GM18502 (cell line): ENCODE measurements around the gene MCC.

Experiments used
- ATAC-seq: cut with Tn5 transposase; IDR thresholded peaks from one replicate; pipeline ENCODE4 v1.9.1; 2021; ENCODE audit warnings: mild to moderate bottlenecking; ENCODE audit not compliant: unreplicated experiment, poor library complexity

MCC gene

DNA sequence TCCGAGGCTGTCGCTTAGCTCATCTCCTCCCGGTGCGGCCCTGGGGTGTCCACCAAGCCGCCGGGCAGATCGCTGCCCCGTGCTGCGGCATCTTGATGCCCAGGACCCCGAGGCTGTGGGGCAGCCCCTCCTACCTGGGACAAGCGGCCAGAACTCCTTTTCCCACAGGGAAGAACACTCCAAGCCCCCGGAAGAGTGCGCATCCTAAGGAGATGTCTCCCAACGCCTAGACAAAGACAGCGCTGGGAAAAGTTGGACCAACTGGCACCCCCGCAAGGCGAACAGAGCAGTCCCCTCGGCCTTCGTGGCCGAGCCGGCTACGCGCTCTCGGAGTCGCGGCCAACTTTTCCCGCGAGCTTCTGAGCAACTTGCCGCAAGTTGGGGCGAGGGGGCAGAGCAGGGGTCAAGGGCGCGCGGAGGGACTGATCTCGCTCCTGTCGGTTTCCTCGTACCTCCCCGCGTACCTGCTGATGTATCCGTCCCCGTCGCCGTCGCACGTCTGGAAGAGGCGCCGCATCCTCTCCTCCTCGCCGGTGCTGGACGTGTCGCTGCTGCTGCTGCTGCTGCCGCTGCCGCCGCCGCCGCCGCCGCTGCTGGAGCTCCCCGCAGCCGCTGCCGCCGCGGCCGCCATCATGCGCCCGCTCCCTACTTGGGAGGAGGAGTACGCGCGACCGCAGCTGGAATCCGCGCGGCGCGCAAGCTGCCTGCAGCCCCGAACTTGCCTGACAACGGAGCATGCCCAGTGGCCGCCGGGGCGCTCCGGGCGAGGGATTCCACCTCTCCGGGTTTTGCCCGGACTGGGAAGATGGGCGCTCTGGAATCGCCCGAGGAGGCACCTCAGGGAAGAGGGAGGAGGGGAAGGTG lies at the start of gene MCC:
TSS of gene MCC (minus strand) at position 673 of the 864 bp plus-strand sequence.
- peak; percentile 28 for ATAC-seq

DNA sequence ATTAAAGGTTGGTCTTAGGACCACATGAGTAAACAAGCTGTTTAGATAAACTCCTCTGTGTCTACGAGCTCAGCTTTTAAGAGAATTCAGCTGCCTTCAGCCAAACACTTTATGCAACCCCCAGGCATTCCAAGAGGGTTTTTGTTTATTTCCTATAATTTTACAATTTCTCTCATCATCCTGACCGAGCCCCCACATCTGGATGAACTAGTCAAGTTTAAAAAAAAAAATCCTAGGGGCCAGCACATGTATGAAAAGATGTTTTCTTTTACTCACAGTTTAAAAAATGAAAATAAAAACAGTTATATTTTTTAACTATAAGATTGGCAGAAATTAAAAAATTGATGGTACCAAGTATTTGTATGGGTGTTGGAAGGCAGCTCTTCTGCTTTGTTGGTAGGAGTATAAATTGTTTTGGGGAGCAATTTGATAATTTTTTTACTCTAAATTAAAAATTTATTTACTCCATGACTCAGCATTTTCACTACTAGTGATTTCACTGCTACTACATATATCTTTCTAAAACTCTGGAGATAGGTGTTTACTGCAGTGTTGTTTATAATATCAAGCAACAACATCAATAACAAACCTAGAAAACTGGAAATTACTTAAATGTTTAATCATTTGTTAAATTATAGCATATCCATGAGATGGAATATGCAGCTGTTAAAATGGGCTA lies 43.4 kb upstream of the MCC start:
- no peak for ATAC-seq

DNA sequence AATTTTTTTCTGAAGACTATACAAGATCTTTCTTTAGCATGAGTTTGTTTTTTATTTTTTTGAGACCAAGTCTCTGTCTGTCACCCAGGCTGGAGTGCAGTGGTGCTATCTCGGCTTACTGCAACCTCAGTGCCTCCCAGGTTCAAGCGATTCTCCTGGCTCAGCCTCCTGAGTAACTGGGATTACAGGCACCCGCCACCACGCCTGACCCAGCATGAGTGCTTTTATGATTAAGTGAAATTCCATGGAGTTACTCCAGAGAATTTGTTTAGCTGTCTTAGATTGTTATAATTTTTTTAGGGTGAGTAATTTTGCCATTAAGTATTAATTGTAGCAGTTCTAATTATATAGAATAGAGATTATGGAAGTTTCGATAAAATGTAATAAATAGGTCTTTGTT lies 39.5 kb upstream of the MCC start:
- no peak for ATAC-seq

DNA sequence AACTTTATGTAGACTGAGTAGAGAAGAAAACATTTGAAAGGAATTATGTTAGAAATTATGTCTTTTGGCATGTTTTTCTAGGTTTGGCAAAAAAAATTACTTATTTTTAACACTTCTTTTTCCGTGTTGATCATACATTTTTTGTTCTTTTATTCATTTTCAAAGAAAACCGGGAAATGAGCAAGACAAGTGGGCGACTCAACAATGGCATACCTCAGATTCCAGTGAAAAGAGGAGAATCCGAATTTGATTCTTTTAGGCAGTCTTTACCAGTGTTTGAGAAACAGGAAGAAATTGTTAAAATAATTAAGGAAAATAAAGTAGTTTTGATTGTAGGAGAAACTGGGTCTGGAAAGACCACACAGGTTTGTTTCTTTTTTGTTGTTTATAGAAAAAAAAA lies 38.2 kb upstream of the MCC start:
- ATAC-seq, result no peak

DNA sequence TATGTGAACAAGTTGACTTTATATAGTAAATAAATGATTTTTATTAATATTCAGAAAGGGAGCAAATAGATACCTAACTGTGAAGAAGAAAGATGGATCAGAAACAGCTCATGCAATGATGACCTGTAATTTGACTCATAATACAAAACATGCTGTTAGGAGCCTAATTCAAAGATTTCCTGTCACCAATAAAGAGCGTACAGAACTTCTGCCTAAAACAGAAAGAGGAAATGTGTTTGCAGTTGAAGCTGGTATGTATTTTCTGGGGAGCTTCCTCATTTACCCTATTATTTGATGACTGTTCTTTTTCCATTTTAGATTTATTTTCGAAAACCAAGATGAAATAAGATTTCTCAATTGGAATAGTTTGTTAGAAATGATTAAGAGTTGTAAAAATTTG lies 36.7 kb upstream of the MCC start:
- peak; percentile 67 for ATAC-seq

DNA sequence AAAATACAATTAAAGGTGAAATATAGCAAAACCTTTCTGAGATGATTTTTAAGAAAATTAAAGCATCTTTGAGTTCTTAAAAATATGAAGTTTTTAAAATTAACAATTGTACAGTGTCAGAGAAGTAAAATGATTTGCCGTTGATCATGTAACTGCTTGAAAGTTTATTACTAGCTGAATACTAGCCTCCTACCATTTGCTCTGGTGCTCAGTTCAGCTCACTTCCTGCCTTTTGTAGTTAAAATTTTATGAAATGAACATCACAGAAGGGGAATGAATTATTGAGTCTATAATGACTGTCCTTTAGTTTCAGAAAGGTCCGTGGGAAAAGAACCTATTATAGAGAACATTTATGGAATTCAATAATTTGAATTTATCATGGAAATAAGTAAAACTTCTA lies 34.9 kb upstream of the MCC start:
- ATAC-seq, result no peak

DNA sequence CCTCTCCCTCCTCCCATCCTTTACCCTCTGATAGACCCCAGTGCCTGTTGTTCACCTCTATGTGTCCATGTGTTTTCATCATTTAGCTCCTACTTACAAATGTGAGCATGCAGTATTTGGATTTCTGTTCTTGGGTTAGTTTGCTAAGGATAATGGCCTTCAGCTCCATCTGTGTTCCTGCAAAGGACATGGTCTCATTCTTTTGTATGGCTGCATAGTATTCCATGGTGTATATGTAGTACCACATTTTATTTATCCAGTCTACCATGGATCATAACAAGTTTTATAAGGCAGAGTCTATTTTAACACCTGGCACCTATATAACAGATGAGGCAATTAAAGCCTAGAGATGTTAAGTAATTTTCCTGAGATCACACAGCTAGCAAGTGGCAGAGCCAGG lies 32.6 kb upstream of the MCC start:
- ATAC-seq, result no peak

DNA sequence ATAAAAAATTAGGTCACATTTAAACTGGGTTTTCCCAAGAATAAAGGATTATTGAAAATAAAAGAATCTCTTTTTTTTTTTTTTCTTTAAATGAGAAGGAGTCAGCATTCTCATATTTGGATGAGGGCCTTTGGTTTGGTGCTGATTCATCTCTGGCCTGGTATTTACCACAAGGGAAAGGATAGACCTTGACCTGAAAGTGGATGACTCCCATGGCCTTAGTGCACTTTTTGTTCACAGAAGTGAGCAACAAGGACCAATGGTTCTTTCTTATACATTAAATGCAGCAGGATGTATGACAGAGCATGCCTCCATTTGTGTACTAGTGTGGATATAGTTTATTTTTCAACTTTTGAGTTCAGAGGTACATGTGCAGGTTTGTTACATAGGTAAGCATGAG lies 32.2 kb upstream of the MCC start:
- peak; percentile 79 for ATAC-seq

DNA sequence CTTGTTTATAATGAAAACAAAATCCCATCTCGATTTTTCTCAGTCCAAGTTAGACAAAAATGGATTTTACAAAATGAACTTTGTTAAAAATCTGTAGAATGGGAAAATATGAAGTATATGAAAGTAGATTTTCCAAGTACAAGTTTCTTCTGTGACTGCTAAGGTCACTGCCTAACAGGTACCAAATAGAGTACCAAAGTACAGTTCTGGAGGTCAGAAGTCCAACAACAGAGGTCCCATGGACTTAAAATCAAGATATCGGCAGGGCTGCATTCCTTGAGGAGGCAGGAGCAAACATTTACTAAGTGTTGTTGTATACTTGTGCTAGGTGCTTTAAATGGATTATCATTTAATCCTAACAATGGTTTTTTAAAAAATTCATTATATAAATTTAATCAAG lies 31.2 kb upstream of the MCC start:
- no peak for ATAC-seq

DNA sequence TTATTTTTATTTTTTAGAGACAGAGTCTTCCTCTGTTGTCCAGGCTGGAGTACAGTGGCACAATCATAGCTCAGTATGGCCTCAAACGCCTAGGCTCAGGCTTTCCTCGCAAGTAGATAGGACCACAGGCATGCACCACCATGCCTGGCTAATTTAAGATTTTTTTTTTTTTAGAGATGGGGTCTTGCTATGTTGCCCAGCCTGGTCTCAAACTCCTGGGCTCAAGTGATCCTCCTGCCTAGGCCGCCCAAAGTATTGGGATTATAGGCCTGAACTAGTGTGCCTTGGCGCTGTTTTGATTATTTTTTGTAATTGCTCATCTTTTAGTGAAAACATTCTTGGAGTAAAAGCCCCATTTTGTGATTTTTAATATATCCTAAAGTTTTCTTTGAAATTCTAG lies 30.6 kb upstream of the MCC start:
- no peak for ATAC-seq

DNA sequence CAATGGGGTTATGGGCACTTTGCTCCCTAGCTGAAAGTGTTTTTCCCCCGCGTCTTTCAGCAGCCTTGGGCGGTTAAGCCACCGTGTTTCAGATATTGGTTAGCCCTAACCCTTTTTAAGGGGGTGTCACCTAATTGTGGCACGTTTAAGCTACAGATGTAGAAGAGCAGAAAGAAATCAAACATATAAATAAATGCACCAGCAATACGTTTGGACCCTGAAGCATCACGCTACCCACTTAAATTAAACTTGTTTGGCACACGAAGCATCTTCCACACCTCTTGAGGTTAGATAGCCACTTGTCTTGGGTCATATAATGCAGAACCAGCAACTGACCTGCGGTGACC lies 26.0 kb upstream of the MCC start:
- ATAC-seq, result no peak

DNA sequence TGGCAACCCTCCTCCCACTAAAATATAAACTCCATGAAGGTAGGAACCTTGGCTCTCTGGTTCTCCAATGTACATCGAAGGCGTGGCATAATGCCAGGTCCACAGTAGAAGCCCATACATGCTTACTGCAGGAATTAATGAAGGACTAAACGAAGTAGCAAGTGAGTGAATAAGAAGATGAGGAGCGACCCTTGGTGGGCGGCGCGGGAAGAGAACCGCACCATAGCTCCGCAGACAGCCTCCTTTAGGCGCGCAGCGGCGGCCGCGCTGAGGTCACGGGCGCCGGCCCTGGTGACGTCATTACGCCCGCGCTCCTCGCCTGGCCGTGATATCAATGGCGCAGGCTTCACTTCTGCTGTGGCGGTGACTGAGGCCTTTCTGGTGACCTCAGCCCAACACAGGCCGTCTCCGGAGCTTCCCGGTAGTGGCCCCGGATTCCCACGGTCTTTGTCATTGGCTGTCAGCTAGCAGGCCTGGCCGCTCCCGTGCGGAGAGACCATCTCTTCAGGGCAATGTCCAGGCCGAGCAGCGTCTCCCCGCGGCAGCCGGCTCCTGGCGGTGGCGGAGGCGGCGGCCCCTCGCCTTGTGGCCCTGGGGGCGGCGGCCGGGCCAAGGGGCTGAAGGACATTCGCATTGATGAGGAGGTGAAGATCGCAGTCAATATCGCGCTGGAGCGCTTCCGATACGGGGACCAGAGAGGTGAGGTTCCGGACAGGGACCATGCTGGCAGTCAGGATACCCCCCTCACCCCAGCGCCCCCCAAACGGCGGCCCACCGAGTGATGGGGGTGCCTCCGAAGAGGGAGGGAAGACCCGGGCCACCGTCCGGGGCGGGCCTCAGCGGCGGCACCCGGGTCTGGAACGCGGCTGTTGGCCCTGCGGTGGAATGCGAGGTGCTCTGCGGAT lies 25.4 kb upstream of the MCC start, which contains the start of gene YTHDC2:
TSS of gene YTHDC2 (plus strand) at position 311 of the 905 bp plus-strand sequence. CDS start at position 513, 202 bp downstream.
- peak; percentile 99 for ATAC-seq

DNA sequence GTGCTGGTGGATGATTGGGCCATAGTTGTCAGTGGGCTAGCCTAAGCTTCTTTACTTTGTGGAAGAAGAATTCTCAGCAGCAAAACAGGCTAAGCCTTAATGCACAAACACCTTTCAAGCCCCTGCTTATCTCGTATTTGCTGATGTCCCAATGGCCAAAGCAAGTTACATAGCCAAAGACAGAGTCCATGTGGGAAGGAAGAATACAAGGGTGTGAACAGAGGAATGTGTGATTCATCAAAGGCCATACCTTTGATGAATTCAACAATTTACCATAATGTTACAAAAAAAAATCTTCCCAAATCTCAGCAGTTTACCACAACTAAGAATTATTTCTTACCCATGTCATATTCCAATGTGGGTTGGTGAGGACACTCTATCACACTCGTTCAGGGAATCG lies 24.1 kb upstream of the MCC start:
- ATAC-seq, result no peak

DNA sequence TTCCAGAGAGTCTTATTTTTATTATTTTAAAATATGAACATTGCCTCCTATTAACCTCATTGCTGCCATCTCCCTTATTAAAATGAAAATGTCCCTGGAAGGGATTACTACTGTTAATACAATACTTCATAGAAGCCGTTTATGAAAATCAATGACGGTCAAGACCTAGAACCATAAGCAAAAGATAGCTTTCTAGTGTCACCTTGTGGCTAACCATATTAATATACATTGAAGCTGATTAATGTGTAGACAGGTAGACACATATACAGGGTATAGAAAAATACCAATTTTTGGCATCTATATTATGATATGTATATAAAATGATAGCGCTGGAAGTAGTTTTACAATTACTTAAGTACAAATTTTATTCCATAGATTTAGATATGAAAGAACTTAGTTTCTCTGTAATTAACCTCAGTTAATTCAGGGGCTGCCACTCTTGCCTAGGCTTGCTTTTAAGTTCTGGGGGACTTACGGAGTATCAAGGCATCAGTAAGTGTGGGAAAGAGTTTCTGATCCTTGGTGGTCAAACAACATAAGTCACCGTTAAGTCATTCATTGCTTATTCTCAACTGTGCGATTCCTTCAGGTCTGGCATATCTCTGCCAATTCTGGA lies 22.7 kb upstream of the MCC start:
- no peak for ATAC-seq

DNA sequence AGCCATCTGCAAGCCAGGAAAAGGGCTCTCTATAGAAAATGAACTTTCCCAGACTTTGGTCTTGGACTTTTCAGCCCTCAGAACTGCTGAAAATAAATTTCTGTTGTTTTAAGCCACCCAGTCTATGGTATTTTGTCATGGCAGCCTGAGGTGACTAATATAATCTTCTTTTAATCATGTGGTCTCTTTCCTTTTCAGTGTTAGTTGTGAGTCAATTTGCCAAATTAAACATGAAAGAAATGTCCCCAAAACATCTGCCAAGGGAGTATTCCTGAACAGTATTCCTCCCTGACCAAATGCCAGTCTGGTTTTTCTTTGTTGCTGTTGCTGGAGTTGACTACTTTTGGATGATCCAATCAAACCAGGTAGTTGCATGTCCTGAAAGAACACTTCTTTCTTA lies 20.5 kb upstream of the MCC start:
- no peak for ATAC-seq

DNA sequence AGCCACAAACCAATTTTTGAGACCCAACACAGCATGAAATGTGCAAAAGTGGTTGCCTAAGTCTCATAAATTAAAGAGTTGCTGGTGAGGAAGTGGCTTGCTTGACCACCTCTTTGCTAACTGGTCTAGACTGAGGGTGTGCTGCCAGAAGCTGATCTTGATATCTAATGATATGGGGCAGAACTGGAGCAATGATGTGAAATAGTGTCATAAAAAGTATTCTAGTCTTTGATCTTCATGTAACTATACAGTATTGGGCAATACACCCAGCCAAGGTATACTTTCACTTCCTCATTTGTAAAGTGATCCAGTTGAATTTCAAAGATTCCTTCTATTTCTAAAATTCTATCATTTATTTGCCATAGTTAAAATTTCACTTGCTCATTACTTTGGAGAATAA lies 19.3 kb upstream of the MCC start:
- ATAC-seq, result peak; percentile 44

DNA sequence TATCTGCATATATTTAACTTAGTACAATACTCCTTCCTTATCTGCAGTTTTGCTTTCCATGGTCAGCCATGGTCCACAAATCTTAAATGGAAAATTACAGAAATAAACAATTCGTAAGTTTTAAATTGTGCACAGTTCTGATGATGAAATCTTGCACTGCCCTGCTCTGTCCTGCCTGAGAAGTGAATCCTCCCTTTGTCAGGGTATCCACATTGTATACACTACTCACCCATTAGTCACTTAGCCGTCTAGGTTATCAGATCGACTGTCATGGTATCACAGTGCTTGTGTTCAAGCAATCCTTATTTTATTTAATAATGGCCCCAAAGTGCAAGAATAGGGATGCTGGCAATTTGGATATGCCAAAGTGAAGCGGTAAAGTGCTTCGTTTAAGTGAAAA lies 16.9 kb upstream of the MCC start:
- no peak for ATAC-seq

DNA sequence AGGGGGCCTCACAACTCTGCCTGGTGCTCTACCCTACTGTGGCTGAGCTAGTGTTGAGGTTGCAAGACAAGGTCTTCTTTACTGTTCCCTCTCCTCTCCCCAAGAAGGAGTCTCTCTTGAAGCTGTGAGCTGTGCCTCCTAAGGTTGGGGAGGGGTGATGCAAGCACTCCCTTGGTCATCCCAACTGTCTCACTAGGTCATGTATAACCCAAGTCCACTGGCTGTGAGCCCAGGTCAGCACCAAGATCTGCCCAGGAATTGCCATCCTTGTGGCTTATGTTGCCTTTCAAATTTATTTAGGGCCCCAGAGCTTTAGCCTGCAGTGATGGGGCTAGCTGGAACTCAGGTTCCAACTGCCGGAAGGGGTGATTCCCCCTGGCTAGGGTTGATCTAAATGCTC lies 14.9 kb upstream of the MCC start:
- ATAC-seq, result no peak

DNA sequence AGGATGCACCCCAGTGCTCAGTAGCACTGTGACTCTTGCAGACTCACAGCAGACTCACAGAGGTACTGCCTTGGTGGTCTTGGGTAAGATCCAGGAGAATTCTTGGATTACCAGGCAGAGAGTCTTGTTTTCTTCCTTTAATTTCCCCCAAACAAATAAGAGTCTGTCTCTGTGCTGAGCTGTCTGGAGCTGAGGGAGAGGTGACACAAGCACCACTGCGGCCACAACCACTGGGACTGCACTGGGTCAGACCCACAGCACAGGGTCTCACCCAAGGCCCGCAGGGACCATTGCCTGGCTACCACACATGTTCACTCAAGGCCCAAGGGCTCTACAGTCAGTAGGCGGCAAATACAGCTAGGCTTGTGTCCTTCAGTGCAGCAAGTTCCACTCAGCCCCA lies 13.8 kb upstream of the MCC start:
- no peak for ATAC-seq

DNA sequence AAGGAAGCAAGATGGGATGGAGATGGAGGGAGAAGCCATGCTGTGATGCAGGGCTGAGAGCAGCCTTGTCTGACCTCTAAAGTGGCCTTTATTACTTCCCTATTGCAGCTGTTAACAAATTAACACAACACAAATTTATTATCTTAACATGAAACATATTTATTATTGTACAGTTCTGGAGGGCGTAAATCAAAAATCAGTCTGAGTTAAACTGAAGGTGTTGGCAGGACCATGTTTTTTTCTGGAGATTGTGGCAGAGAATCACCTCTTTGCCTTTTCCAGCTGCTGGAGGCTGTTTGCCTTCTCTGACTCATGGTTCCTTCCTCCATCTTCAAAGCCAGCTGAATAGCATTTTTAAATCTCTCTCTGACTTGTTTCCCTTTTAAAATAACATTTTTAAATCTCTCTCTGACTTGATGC lies 7.2 kb upstream of the MCC start:
- ATAC-seq, result no peak
